Mesothelial cell of epicardium (in vitro differentiated cells): Measurements from ENCODE around the gene ADD1. TPM values are rescaled to one million over a fixed set of nuclear protein-coding genes. Genes with fewer than 3 reads are reported as not detected.
A peak's percentile ranks its signal among the peaks of the same experiment; 100 is the strongest.

Source experiments
- DNase-seq, 2 experiments: peaks; one replicate each; pipeline ENCODE4 v3.0.0; 2021; ENCODE audit warnings: low spot score in 2 of 2; ENCODE audit not compliant: unreplicated experiment in 2 of 2
- H3K27ac Mint-ChIP-seq: 2 replicates; pipeline ENCODE4 v1.8.0; 2021; ENCODE audit warnings: mixed read lengths
- H3K27me3 Mint-ChIP-seq: 2 replicates; pipeline ENCODE4 v1.8.0; 2021; ENCODE audit warnings: low read depth, mixed read lengths
- H3K36me3 Mint-ChIP-seq: 2 replicates; pipeline ENCODE4 v1.8.0; 2021; ENCODE audit warnings: mixed read lengths
- H3K4me1 Mint-ChIP-seq: 2 replicates; pipeline ENCODE4 v1.8.0; 2021; ENCODE audit warnings: mixed read lengths
- H3K4me3 Mint-ChIP-seq: 2 replicates; pipeline ENCODE4 v1.8.0; 2021; ENCODE audit warnings: mild to moderate bottlenecking, moderate library complexity, mixed read lengths
- H3K9me3 Mint-ChIP-seq: 2 replicates; pipeline ENCODE4 v1.8.0; 2021; ENCODE audit warnings: mixed read lengths
- total RNA-seq: library from RNA; stranded (reverse); gene quantifications from 3 replicates; pipeline ENCODE4 v1.2.1, GENCODE V29; 2021
- TF ChIP-seq, protein P1 (sequence below): fragments of 200-600 bp; sonication (generic); IDR thresholded peaks from one replicate; pipeline ENCODE4 v1.5.0; 2021; ENCODE audit warnings: antibody characterized with exemption; ENCODE audit not compliant: unreplicated experiment

ADD1 gene
- total RNA-seq, 1 donor from 2014 or later: 297 TPM

DNA sequence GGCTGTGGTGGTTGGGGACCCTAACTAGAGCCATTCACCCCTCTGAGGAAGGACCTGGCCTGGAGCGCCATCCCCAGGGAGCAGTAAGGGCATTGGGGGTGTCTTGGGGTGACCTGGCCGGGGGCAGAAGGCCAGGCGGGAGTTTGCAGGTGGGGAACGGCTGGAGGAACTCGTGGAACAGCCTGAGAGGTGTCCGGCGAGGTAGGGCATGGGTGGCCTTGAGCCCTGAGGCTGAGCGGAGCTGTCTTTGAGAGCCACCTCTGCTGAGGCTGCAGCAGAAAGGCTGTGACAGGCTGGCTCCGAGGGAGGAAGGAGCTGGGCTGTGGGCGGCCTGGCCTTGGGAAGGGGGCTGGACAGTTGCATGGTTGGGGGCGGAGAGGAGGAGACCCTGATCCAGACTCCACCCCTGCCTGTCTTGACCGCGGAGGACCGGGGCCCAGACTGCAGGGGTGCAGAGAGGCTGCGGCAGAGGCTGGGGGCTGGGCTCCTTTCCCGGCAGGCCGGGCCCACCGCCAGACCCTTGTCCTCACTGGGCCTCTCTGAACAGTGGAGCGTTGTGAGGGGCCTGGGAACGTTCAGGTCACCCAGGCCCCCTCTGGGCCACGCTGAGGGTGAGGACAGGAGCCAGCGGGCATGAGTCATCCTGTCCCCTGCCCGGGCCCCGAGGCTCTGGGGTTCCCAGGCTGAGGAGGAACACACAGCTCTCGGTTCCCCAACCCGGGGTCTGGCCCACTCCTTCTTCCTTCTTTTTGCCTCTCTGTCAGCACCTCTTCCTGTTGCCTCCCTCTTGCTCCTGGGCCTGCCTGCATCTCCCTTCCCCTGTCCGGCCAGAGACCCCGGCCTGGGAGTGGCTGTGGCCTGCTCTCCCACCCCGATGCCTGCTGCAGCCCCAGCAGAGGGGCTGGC is 42.7 kb upstream of the ADD1 start:
- Mint-ChIP-seq H3K9me3 (no peaks in the 10 kb centered on the region), H3K27me3 (no peaks in the 10 kb centered on the region), H3K4me1 (peaks cover 30% of the 10 kb centered on the region), H3K36me3 (no peaks in the 10 kb centered on the region), H3K27ac (peak overlapping the region; percentile 82), H3K4me3 (no peak overlapping the region)
- TF ChIP-seq, protein P1, sequence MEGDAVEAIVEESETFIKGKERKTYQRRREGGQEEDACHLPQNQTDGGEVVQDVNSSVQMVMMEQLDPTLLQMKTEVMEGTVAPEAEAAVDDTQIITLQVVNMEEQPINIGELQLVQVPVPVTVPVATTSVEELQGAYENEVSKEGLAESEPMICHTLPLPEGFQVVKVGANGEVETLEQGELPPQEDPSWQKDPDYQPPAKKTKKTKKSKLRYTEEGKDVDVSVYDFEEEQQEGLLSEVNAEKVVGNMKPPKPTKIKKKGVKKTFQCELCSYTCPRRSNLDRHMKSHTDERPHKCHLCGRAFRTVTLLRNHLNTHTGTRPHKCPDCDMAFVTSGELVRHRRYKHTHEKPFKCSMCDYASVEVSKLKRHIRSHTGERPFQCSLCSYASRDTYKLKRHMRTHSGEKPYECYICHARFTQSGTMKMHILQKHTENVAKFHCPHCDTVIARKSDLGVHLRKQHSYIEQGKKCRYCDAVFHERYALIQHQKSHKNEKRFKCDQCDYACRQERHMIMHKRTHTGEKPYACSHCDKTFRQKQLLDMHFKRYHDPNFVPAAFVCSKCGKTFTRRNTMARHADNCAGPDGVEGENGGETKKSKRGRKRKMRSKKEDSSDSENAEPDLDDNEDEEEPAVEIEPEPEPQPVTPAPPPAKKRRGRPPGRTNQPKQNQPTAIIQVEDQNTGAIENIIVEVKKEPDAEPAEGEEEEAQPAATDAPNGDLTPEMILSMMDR: no peak
- DNase-seq: peak; percentile 38 to 68

- H3K27ac Mint-ChIP-seq: no peak overlapping the region
- H3K4me3 Mint-ChIP-seq: no peak overlapping the region
- H3K4me1 Mint-ChIP-seq: peaks cover 37% of the 10 kb centered on the region
- TF ChIP-seq, protein P1: no peak
- no peak for DNase-seq
- no peaks in the 10 kb centered on the region for H3K27me3 Mint-ChIP-seq
- no peaks in the 10 kb centered on the region for H3K36me3 Mint-ChIP-seq
- no peaks in the 10 kb centered on the region for H3K9me3 Mint-ChIP-seq
These were observed 40.8 kb upstream of the ADD1 start for GRCh38 chr4:2802618-2803531.

DNA sequence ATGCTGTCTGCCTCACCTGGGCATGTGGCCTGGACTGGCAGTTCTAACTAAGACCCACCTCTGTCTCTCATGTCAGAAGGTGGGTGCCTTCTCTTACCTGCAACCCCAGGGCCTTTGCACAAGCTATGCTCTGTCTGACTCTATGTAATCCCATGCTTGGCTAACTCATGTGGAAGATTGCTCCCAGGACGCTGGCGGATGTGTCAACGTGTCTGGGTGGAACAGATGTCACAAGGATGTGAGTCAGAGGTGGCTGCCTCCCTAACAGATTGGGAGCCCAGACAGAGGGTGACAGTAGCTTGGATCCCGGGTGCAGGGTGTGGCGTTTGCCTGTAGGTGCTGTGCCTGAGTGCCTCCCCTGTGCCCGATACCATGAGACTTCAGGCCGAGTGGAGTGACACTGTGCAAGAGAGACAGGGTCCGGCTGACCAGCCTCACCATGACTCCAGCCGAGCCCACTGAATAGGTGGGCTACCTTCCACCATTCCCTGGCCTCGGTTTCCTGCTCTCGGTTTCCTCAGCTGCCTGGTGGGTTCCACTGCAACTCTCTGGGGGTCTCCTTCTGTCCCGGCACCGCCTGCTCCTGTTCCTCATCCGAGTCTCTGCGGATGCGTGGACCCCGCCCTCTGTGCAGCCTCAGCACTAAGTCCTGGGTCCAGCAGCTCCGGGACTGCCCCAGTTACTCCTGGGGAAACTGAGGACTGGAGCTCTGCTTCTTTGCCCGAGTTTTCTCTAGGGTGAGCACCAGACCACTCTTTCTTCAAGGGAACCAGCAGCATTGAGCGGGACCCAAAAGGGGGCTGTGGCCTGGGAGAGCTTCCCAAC is 39.8 kb upstream of the ADD1 start:
- no peaks in the 10 kb centered on the region for H3K36me3 Mint-ChIP-seq
- H3K4me1 Mint-ChIP-seq: peaks cover 28% of the 10 kb centered on the region

DNA sequence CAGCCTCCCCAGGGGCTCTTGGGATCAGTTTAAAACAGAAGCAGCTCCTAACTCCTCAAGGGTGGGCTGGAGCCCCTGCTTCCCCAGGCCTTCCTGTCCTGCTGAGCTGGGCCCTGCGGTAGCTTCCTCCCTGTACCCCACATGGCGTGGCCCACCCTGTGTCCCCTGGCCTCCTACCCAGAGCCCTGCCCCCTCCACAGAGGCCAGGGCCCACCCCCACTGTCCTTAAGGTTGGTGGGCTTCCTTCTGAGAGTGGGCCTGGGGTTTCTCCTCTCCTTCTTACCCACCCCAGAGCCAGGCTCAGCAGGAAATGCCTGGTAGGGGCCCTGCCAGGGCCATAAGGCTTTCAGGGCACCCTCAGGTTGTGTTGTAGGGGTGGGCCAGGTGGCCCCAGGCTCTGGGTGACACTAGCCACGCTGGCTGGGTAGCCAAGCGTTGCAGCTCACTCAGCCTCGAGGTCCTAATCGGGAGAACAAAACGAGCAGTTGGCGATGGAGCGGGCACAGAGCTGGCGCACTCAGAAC is 39.1 kb upstream of the ADD1 start:
- H3K27me3 Mint-ChIP-seq: no peaks in the 10 kb centered on the region
- H3K36me3 Mint-ChIP-seq: no peaks in the 10 kb centered on the region
- no peak overlapping the region for H3K4me3 Mint-ChIP-seq
- no peak overlapping the region for H3K27ac Mint-ChIP-seq
- no peak for DNase-seq
- TF ChIP-seq, protein P1: no peak
- peaks cover 25% of the 10 kb centered on the region for H3K4me1 Mint-ChIP-seq
- no peaks in the 10 kb centered on the region for H3K9me3 Mint-ChIP-seq

More for the DNA sequence above, 39.8 kb upstream of the ADD1 start:
- DNase-seq: no peak
- TF ChIP-seq, protein P1: no peak
- Mint-ChIP-seq H3K27me3 (no peaks in the 10 kb centered on the region), H3K4me3 (no peak overlapping the region), H3K27ac (no peak overlapping the region), H3K9me3 (no peaks in the 10 kb centered on the region)

- Mint-ChIP-seq H3K27ac (no peak overlapping the region), H3K4me3 (no peak overlapping the region), H3K4me1 (peaks cover 22% of the 10 kb centered on the region), H3K27me3 (no peaks in the 10 kb centered on the region), H3K9me3 (no peaks in the 10 kb centered on the region), H3K36me3 (no peaks in the 10 kb centered on the region)
- no peak for DNase-seq
- TF ChIP-seq, protein P1: no peak
These were observed 38.6 kb upstream of the ADD1 start for GRCh38 chr4:2804973-2805501.
